Subcutaneous adipose tissue (tissue), 4 donors: ENCODE results near the gene CMTM3. TPM values are rescaled to one million over a fixed set of nuclear protein-coding genes. Genes with fewer than 3 reads are reported as not detected.

ENCODE experiments used
- CTCF ChIP-seq: fragments of 450-650 bp; IDR thresholded peaks from one replicate; pipeline ENCODE4 v1.5.1; 2016; ENCODE audit warnings: low read depth, mild to moderate bottlenecking, control low read depth, antibody characterized with exemption, moderate library complexity
- total RNA-seq, 4 donors: library from RNA; depleted of rRNA; stranded (reverse); fragments of >200 nt; gene quantifications; one replicate each; pipeline ENCODE4 v1.1.0, GENCODE V29; 2016

Gene CMTM3
- total RNA-seq, 4 donors from 2014 or later, result 27.5 to 101 (median 43.1) TPM

GRCh38 chr16:66636199-66636598 is 31.7 kb downstream of the CMTM3 start:
- no peak for TF ChIP-seq CTCF

GRCh38 chr16:66637806-66638205 is 33.3 kb downstream of the CMTM3 start:
- no peak for TF ChIP-seq CTCF

GRCh38 chr16:66639091-66639885 is 34.8 kb downstream of the CMTM3 start:
- no peak for TF ChIP-seq CTCF

- TF ChIP-seq CTCF, result no peak
Observed at GRCh38 chr16:66640724-66641314, 36.3 kb downstream of the CMTM3 start.

- no peak for TF ChIP-seq CTCF
Observed at GRCh38 chr16:66641387-66641786, 36.9 kb downstream of the CMTM3 start.

GRCh38 chr16:66647866-66648265 is 43.4 kb downstream of the CMTM3 start:
- no peak for TF ChIP-seq CTCF

GRCh38 chr16:66649167-66649566 is 44.7 kb downstream of the CMTM3 start:
- TF ChIP-seq CTCF, result no peak
